Stimulated activated CD4-positive, alpha-beta T cell treated with anti-CD3 and anti-CD28 coated beads, TNF-alpha, amount 100 ng/mL, for 4 hours (primary cell): ENCODE measurements around the gene PDE10A.

Experiments used
- DNase-seq, 3 experiments: peaks; one replicate each; pipeline ENCODE4 v3.0.0-alpha.2; 2020; ENCODE audit warnings: low read depth in 3 of 3

Gene PDE10A

DNA sequence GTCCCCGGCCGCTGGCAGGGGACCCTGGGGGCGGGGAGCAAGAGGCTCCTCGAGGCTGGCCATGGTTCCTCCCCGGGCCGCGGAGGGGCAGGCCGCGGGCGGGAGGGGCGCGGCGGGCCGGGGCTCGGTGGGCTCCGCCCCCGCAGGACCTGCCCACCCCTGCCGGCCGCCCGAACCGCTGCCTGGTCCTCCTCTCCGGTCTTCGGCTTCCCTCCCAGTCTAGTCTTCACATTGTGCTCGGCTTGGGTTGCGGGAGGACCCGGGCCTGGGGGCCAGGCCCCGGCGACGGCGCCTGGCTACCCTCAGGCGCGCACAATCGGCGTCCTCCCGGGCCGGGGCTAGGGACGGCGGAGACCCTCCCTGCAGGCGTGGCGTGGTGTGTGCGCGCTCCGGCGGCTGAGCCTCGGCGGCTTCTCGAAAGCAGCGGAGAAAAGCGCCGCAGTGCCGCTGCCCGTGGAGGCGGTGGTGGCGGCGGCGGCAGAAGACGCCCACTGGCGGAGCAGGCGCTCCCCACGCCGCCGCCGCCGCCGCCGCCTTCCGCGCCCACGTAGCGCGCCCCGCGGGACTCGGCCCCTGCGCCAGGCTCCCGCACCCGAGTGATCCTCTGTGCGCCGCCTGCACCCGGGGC, at the start of gene PDE10A:
Gene PDE10A, minus strand, starts transcription at position 493 of the 628 bp plus-strand sequence. Its CDS starts 430 bp downstream, at position 63.
- no peak for DNase-seq

DNA sequence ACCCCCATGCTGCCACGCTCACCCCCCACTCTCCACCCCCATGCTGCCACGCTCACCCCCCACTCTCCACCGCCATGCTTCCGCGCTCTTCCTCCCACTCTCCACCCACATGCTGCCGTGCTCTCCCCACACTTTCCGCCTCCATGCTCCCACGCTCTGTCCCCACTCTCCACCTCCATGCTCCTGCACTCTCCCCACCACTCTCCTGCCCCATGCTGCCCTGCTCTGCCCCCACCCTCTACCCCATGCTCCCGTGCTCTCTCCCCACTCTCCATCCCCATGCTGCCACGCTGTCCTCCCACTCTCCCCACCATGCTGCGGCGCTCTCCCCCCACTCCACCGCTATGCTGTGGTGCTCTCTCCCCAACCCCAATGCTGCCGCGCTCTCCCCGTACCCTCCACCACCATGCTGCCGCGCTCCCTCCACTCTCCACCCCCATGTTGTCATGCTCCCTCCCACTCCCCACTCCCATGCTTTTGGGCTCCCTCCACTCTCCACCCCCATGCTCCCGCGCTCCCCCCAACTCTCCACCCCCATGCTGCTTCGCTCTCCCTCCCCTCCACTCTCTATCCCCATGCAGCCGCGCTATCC, 46.0 kb upstream of the PDE10A start:
- no peak for DNase-seq

DNA sequence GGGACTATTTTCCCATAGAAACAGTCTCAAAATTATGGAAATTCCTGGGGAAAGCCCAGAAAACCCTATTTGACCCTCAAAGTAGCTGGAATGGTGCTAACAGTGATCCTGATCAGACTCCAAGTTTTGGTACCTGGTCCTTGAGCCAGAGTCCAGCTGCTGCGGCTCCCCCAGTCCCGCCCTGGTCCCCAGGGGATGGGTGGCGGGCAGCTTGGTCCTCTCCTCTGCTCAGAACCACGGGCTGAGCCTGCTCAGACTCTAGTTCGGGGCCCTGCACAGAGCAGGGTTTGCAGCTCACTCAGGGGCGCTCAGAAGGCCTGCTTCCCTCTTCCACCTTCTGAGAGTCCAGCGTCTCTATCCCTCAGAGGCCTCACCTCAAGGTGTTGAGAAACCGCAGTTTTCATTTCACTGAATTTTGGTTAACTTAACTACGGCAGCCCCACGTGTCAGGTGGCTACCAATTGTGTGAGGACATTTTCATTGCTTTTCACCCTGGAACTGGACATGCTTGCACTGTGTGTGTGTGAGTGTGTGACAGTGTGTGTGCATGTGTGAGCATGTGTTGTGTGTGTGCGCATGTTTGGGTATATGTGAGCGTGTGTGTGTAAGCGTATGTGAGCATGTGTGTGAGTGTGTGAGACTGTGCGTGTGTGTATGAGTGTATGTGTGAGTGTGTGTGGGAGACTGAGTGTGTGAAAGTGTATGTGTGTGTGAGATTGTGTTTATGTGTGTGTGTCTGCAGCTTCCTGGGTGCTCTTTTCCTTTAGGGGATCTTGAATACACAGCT, 44.2 kb upstream of the PDE10A start:
- DNase-seq, result no peak

DNA sequence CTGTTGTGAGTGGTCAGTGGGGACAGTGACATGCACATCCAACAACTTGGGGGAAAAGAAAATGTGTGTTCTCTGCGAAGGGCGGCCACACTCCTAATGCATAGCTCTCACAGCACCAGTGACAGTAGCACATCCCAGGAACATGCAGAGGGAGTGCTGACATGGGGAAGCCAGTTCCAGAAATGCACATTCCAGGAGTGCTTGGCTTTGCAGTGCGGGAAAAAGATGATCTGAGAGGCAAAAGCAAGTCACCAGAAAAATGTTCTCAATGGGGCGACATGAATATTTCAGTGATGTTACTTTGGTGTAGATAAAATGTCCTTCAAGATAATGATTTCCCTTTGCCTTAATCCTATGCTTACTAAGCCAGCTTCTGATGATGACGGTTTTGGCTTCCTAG, 42.9 kb upstream of the PDE10A start:
- DNase-seq, result no peak

DNA sequence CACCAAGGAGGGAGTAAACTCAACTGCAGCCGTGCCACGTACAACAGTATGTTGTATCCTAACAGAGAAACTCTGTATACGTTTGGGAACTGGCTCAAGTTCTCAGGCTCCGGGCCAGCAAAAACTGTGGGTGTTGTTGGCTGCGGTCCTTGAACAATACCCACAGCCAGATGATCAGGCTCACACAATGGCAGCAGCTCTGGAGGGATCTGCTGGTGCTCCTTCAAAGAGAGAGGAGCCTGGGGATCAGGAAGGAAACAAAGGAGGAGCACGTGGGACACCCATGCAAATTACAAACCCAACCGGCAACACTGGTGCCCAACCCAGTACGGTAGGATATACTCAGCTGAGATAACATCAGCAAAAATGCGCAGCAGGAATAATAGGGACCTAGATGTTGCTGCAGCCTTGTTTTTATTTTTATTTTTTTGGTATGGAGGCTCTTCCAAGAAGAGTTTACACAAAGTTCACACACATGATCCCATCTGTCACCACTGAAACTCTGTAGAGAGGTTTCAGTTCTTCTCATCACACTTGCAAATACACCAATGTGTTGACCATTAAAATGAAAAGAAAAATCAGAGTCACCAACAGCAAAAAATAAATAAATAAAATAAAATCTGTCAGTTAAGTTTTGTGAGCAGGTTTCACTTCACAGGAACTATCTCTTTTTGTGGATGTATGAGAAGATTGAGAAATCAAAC, 41.2 kb upstream of the PDE10A start:
- no peak for DNase-seq

DNA sequence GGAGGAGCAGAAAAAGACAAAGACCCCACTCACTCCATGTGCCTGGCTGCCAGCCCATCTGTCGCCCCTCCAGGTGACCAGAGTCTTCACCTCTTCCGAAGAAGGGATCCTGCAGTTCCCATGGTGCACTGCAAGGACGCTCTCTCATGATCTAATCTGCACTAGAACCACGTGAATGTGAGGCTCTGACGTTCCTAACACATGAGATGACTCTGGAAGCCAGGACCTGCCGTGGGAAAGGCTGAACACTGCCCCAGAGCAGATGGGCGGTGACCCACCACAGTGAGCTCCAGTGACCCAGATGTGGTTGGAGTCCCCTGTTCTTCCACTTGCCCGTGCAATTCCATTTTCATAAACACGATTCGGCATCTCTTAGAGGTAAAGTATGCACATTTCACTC, 39.6 kb upstream of the PDE10A start:
- DNase-seq, result no peak

DNA sequence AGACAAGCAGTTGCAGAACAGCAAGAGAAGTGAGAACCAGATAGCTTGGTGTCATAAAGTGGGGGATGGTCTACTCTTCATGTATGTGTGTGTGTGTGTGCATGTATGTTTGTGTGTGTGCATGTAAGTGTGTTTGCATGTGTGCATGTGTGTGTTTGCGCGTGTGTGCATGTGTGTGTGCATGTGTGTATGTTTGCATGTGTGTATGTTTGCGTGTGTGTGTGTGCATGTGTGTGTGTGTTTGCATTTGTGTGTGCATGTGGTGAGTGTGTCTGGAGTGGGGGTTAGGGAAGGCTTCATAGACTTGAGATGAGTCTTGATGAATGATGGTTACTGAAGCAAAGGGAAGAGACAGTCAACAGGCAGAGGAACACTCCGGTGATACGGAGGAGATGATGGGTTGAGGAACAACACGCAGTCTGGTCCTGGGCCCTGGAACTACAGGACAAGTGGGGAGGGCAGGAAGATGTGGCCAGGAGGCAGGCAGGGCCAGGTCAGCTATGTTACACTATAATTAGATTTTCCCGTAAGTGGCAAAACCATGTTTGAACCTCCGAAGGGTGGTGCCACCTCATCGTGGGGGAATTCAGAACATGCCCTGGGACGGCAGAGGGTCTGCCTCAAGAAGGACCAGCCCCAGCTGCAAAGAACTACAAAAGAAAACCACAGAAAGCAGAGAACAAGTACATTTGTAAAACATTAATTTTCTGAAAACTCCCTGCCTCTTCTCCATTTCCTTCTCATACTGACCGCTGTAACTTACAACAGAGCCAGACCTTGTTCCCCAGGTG, 38.7 kb upstream of the PDE10A start:
- DNase-seq, result no peak

DNA sequence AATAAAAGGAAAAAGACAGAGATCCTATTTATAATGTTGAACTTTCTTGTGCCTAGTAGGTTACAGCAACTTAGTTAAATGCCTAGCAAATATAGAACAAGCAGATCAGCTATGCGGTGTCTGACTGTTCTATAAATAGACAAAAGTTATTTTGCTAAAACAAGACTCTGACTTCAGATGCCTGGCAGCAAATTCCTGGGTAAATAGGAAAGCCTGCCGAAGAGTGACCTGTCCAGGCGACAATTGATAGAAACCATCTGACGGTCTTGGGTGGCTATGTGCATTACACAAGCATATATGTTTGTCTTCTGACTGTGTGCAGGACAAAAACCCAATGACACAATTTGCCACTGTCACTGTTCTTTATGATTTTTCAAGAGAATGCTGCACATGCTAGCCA, 38.0 kb upstream of the PDE10A start:
- no peak for DNase-seq

DNA sequence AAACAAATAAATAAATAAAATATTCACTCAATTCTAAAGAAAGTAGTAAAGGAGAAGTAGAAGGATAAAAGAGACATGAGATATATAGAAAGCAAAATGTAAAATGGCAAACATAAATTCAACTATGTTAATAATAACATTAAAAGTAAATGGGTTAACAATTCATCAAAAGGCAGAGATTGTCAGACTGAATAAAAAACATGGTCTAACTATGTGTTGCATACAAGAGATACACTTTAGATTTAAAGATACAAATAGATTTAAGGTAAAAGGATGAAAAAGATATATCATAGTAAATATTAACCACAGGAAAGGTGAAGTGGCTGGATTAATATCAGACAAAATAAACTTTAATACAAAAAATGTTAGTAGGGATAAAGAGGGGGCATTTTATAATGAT, 35.8 kb upstream of the PDE10A start:
- no peak for DNase-seq

DNA sequence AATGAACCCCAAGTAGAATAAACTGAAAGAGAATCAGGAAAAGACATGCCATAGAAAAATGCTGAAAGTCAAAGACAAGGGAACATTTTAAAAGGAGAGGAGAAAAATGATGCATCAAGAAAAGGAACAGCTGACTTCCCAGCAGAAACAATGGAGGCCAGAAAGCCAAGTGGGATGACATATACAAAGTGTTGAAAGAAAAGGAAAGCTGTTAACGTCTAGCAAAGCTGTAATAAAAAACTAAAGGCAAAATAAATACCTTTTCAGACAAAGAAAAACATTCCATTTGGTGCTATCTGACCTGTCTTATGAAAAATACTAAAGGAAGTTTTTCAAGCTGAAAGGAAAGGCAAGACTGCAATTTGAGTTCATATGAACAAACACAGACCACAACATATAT, 34.1 kb upstream of the PDE10A start:
- no peak for DNase-seq

DNA sequence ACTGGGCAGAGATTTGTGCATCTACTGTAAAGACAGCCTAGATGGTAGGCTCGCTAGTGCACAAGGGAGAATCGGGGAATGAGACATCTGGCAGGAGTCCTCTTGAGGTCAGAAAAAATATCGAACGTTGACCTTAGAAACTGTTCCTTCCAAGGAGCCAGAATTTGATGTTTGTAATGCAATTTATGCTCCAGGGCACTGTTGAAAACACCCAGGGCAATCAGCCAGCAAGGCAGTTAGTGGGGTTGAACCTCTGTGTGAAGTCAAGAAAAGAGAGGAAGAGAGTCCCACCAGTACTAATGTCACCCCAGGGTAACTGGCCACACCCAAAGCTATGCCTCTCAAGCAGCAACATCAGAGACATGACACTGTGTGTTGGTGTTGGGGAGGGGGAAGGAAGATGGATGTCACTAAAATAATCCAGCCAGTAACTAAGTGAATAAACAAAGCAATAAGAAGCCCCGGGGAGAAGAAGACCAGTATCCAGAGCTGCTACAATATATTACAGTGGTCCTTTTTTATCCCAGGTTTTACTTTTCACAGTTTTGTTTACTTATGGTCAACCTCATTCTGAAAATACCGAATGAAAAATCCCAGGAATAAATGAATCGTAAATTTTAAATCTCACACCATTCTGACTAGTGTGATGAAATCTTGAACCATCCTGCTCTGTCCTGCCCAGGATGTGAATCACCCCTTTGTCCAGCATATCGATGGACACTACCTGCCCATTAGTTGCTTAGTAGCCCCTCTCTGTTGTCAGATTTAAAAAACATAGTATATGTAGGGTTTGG, 32.9 kb upstream of the PDE10A start:
- no peak for DNase-seq

DNA sequence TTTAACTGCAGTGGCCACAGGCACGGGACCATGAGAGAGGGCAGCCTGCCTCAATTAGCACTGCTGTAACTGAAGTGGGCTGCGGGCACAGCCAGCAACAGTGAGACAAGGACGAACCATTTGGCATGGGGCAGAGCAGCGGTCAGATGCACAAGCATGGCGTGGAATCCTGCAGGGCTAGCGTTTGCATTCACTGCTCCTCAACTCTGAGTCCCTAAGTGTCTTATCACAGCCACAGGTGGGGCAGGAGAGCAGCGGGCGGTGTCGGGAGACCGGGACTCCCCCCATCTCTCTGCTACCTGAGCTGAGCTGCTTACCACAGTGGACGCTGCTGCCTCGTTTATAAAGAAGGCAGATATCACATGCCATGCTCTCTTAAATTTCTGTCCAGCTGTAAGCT, 31.3 kb upstream of the PDE10A start:
- DNase-seq, result no peak

DNA sequence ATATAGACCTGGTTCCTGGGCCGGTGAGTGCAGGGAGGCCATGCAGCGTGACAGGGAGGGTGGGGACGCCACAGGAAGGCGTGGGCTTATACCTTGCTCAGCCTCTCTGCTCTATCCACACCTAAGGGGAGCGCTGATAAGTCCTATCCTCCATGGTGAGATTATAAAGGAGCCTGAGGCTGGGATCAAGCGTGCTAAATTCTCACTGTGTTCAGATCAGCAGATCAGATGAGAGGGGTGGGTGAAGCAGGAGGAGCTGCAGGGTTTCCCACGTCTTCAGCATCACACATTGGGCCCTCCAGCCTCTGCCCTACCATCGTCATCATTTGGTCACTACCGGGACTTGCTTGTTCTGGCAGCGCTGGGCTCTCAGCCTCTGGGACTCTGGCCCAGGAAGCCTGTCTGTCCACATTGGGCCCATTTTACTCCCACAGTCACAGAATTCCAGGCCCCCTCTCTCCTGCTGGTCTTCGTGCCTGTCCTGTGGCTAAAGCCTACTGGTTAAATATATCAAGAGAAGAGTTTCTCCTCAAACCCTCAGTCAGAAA, 29.1 kb upstream of the PDE10A start:
- DNase-seq, result no peak

DNA sequence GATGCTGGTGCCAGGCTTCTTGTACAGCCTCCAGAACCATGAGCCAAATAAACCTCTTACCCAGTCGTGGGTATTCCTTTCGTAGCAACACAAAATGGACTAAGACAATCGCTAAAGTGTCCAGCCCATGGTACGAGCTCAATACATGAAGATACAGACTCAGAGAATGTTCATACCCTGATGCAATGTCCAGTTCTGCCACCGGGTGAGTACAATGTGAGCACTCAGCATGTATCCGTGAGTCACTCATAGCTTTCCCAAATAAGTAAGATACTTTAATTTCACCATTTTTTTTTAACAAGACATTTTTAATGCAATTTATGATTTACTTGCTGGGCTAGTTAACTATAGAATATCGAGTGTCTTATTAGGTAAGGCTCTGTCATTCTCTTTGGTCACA, 26.7 kb upstream of the PDE10A start:
- DNase-seq, result no peak

DNA sequence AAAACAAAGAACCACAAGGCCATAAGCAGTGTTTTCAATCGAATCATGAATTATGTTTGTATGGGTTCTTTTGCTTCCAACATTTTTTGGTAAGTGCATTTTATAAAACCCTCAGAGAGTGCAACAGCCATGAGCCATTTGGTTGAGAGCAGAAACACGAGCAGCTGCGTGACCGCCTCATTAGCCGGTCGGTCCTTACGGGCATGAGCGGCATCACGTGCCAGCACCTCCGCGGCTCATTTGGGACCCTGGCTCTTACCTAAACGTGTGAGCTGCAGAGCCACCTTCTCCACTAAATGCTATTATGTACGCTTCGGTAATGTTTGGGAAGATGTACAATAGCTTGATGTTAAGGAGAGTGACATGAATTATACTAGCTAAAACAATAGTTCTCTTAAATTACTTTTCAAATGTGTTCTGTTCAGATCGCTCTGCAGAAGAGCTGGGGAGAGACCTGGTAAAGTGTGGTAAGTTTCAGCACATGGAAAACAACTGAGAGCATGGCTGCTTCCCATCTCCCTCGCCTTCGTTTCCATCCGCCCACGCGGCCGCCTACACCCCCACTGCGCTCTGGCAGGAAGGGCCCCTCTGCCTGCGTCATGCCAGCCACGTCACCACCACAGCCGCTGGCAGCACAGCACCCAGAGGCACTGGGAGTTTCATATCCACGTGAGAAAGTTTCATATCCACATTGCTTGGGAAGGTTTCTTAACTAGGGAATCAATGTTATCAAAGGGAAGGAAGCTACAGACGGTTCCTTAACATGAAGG, 23.7 kb upstream of the PDE10A start:
- DNase-seq, result no peak

DNA sequence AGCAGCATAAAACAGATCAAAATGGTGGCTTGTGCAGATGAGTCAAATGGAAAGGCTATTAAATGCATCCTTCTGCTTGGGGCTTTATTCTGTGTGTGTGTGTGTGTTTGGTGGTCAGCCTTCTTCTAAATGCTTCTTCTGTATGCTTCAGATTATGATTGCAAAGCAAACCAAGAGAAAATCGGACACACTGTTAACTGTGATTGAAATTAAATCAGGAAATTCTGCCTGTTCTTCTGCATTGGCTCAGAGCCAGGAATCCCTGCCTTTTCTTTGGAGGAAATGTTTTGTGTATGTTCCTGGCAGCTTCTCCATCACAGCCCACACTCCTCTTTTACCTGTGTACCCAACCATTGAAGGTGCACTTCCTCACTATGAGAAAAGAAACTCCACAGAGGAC, 22.3 kb upstream of the PDE10A start:
- DNase-seq, result no peak

DNA sequence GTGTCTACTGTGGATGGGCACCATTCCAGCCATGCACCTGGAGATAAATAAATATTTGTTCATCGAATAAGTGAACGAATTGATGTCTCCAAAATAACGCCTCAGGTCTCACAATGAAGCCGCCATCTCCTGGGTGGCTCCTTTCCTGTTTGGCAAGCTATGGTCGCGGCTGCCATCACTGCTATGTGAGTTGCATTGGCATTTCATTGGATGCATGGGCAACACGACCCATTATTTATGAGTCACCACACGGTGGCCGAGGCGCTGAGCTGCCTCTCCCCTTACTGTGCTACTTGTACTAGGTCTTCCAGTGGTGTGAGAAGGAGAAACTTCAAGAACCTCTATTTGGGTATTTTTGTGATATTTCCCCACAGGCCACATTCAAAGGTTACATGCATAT, 21.3 kb upstream of the PDE10A start:
- no peak for DNase-seq

DNA sequence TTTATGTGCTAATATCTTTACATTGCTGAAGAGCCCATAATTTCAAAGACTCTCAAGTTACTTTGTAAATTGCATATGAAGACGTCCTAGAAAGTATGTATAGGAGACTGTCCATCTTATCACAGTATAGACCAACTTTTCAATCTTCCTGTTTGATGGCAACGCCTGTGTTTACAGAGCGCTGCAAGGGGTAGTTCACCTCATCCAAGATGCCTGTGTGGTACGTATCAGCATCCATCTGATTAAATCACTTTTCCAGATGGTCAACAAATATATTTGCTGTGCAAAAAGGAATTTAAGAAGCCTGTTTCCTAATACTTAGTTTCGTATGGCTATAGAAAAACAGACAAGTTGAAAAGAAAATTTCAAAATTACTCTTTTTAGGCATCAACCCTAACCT, 17.9 kb upstream of the PDE10A start:
- DNase-seq, result no peak

DNA sequence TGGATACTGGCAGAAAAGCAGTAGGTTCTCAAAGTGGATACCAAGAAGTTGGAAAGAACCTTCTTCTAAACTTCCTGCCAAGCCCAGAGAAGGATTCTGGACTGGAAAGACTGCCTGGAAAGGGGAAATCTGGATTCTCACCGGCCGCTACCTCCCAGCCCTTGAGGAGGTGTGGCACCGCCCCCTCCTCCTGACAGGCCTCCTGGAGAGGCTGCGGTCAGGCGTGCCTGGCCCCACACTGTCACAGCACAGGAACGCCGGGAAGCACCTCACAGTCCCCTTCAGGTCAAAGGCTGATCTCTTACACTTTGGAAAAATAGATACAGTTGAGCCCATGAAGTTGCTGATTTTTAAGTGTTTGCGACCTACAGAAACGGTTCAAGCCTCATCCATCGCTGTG, 16.3 kb upstream of the PDE10A start:
- no peak for DNase-seq

DNA sequence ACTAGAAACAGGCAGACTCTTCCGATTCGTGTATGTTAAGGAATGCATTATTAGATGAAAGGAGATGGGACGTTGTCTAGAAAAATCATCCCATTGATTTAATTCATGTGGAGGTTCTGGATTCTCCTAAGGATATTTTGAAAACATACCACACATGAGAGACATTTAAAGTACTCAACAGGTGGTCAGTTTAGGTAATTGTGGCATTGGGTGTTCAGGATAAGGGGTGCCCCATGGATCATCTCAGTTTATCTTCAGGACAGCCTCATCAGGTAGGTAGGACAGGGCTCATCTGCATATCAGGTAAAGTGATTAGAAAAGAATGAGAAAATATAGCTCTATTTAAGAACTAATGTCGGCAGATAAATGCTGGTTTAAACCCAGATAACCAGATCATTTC, 15.9 kb upstream of the PDE10A start:
- DNase-seq, result no peak
